K562 (cell line): Measurements from ENCODE around the gene MON1A. TPM values are rescaled to one million over a fixed set of nuclear protein-coding genes. Genes with fewer than 3 reads are reported as not detected.

Source experiments
- ASH1L ChIP-seq: fragments of 450-650 bp; IDR thresholded peaks from 2 replicates; pipeline ENCODE4 v1.6.1; 2018; ENCODE audit warnings: borderline replicate concordance, mild to moderate bottlenecking, low read depth; ENCODE audit not compliant: partially characterized antibody
- ATF7 ChIP-seq: fragments of 450-650 bp; IDR thresholded peaks from 2 replicates; pipeline ENCODE4 v1.7.1; 2014; ENCODE audit warnings: mild to moderate bottlenecking, moderate library complexity
- CBFA2T2 ChIP-seq: fragments of 450-650 bp; conservative IDR thresholded peaks from 2 replicates; pipeline ENCODE4 v1.6.1; 2017; ENCODE audit warnings: mild to moderate bottlenecking
- CEBPB ChIP-seq: fragments of 450-650 bp; IDR thresholded peaks from 2 replicates; pipeline ENCODE4 v1.6.1; 2016; ENCODE audit warnings: missing genetic modification characterization, missing compliant biosample characterization
- COPS2 ChIP-seq: fragments of 450-650 bp; conservative IDR thresholded peaks from 2 replicates; pipeline ENCODE4 v1.6.1; 2016; ENCODE audit warnings: mild to moderate bottlenecking, moderate library complexity
- DIDO1 ChIP-seq: fragments of 450-650 bp; IDR thresholded peaks from 2 replicates; pipeline ENCODE4 v1.6.1; 2016; ENCODE audit warnings: low read depth, missing biosample characterization, missing genetic modification characterization
- FIP1L1 ChIP-seq: fragments of 200-400 bp; formaldehyde crosslinking; IDR thresholded peaks from 2 replicates; pipeline ENCODE4 v1.6.1; 2018; ENCODE audit warnings: mild to moderate bottlenecking, low read depth, low read length; ENCODE audit not compliant: poor library complexity, severe bottlenecking
- GABPA ChIP-seq: fragments of 200-800 bp; sonication (Bioruptor generic); conservative IDR thresholded peaks from 2 replicates; pipeline ENCODE4 v1.6.1; 2016; ENCODE audit warnings: low read depth, missing genetic modification characterization, missing compliant biosample characterization
- HMBOX1 ChIP-seq: sonication (generic); IDR thresholded peaks from 2 replicates; pipeline ENCODE4 v1.6.1; 2016
- HNRNPL ChIP-seq: fragments of 200-400 bp; formaldehyde crosslinking; IDR thresholded peaks from 2 replicates; pipeline ENCODE4 v1.6.1; 2017; ENCODE audit warnings: low read depth, mild to moderate bottlenecking, low read length
- KAT2B ChIP-seq: IDR thresholded peaks from one replicate; pipeline ENCODE4 v1.6.1; 2012; ENCODE audit warnings: low read depth, mild to moderate bottlenecking, control low read depth, inconsistent platforms, low read length, moderate library complexity
- L3MBTL2 ChIP-seq: fragments of 450-650 bp; IDR thresholded peaks from 2 replicates; pipeline ENCODE4 v1.6.1; 2016; ENCODE audit warnings: mild to moderate bottlenecking, moderate library complexity
- MXD1 ChIP-seq: fragments of 250-450 bp; sonication (Bioruptor Pico); IDR thresholded peaks from 2 replicates; pipeline ENCODE4 v1.8.0; 2021; ENCODE audit warnings: borderline replicate concordance, mild to moderate bottlenecking, moderate library complexity; ENCODE audit not compliant: poor library complexity, severe bottlenecking
- PREB ChIP-seq: sonication (generic); formaldehyde crosslinking; IDR thresholded peaks from 2 replicates; pipeline ENCODE4 v1.8.1; 2023; ENCODE audit warnings: mild to moderate bottlenecking, missing genetic modification reagents
- RBM17 ChIP-seq: fragments of 200-400 bp; formaldehyde crosslinking; IDR thresholded peaks from 2 replicates; pipeline ENCODE4 v1.6.1; 2017; ENCODE audit warnings: low read depth, mild to moderate bottlenecking, low read length, borderline replicate concordance
- RFX7 ChIP-seq: fragments of 250-450 bp; sonication (Bioruptor Pico); IDR thresholded peaks from 2 replicates; pipeline ENCODE4 v1.5.1; 2021; ENCODE audit warnings: mild to moderate bottlenecking
- RNF2 ChIP-seq: sonication (generic); IDR thresholded peaks from 2 replicates; pipeline ENCODE4 v1.6.1; 2016
- SMARCE1 ChIP-seq: fragments of 450-650 bp; IDR thresholded peaks from 2 replicates; pipeline ENCODE4 v1.7.1; 2016; ENCODE audit warnings: mild to moderate bottlenecking
- STAT6 ChIP-seq: sonication (generic); formaldehyde crosslinking; IDR thresholded peaks from 2 replicates; pipeline ENCODE4 v1.8.1; 2023; ENCODE audit warnings: mild to moderate bottlenecking, missing genetic modification reagents
- TAF1 ChIP-seq: IDR thresholded peaks from 2 replicates; pipeline ENCODE4 v1.6.1; 2011; ENCODE audit warnings: mild to moderate bottlenecking, low read length, moderate library complexity; ENCODE audit not compliant: insufficient read depth, control insufficient read depth, severe bottlenecking; ENCODE audit errors: extremely low read depth
- TARDBP ChIP-seq: fragments of 450-650 bp; IDR thresholded peaks from 2 replicates; pipeline ENCODE4 v1.6.1; 2016
- ZNF24 ChIP-seq: fragments of 450-650 bp; IDR thresholded peaks from 2 replicates; pipeline ENCODE4 v1.6.1; 2016
- ZNF445 ChIP-seq: fragments of 250-450 bp; sonication (Bioruptor Pico); IDR thresholded peaks from 2 replicates; pipeline ENCODE4 v1.4.0; 2020; ENCODE audit warnings: low read depth, mild to moderate bottlenecking, moderate library complexity
- ZNF551 ChIP-seq: fragments of 250-450 bp; sonication (Bioruptor Pico); IDR thresholded peaks from 2 replicates; pipeline ENCODE4 v1.5.0; 2021; ENCODE audit warnings: mild to moderate bottlenecking, moderate library complexity
- ZNF589 ChIP-seq: fragments of 200-800 bp; sonication (Bioruptor generic); IDR thresholded peaks from 2 replicates; pipeline ENCODE4 v1.6.1; 2016; ENCODE audit warnings: low read depth, missing genetic modification characterization, missing compliant biosample characterization
- ZNF696 ChIP-seq: fragments of 250-450 bp; sonication (Bioruptor Pico); conservative IDR thresholded peaks from 2 replicates; pipeline ENCODE4 v1.4.0; 2020; ENCODE audit warnings: mild to moderate bottlenecking, moderate library complexity
- ZNF707 ChIP-seq: fragments of 250-450 bp; sonication (Bioruptor Pico); conservative IDR thresholded peaks from 2 replicates; pipeline ENCODE4 v1.8.0; 2022; ENCODE audit warnings: inconsistent platforms, mild to moderate bottlenecking, moderate library complexity
- polyA plus RNA-seq, 8 experiments: library from polyadenylated mRNA; depleted of rRNA in 4 of 8; stranded (reverse) in 5 of 8; unstranded in 3 of 8; fragments of >200 nt; fragmentation: Nextera tagmentation in 2 of 8; fragmentation: Illumina TruSeq in 1 of 8; extraction: Ambion mirVana in 2 of 8; extraction: Trizol in 1 of 8; gene quantifications; 2 replicates each; pipeline versions ENCODE4 v1.2.1 to v1.2.3, GENCODE V29; 2011 to 2014; ENCODE audit warnings: inconsistent platforms in 1 of 8, missing spikeins in 1 of 8
- total RNA-seq, 7 experiments: library from RNA; depleted of rRNA in 6 of 7; stranded (reverse); fragments of >200 nt in 6 of 7; fragmentation: Illumina TruSeq in 2 of 7; extraction: Trizol in 2 of 7; gene quantifications; 2 replicates each; pipeline versions ENCODE4 v1.2.1 to v1.2.3, GENCODE V29; 2011 to 2021; ENCODE audit warnings: low replicate concordance in 1 of 7

MON1A gene
- total and polyA plus RNA-seq, 9 of the 15 experiments (the other 6 are each of a cell fraction or from before 2014, with no cell fraction given) = 1.1 to 13.8 (median 6.8) TPM

GRCh38 chr3:49926117-49926728 is 3.4 kb downstream of the MON1A start (continued):
- TF ChIP-seq MXD1 (CRISPR knock-in tag) (no peak), COPS2 (no peak), ZNF707 (no peak), ZNF589 (CRISPR knock-in tag) (no peak), ATF7 (peak; percentile 34; the same call in 1 of the 2 replicates), RBM17 (no peak), DIDO1 (no peak), PREB (CRISPR knock-in tag) (no peak), GABPA (no peak), ZNF445 (no peak), CEBPB (tag) (peak; percentile 75), HNRNPL (no peak), FIP1L1 (no peak), HMBOX1 (peak; percentile 53; the same call in 1 of the 2 replicates), TAF1 (no peak), SMARCE1 (no peak), ZNF696 (CRISPR knock-in tag) (no peak), CBFA2T2 (no peak), ZNF551 (no peak), RNF2 (no peak), TARDBP (no peak), L3MBTL2 (no peak), STAT6 (CRISPR knock-in tag) (no peak), ASH1L (no peak), KAT2B (no peak), RFX7 (CRISPR knock-in tag) (no peak), ZNF24 (no peak)
